ENCODE results near the gene TP73.

DNA sequence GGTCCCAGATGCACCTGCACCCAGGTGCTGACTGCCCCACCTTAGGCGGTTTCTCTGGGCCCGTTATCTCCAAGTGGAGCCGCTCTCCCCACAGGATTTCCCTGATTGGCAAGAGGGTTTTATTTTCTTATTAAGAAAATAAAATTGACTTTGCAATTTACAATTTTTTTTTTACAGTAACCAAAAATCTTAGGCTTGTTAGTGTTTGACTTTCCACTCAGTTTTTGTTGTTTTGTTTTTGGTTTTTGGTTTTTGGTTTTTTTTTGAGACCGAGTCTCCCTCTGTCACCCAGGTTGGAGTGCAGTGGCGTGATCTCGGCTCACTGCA lies 95.2 kb downstream of the TP73 start:
- TF ChIP-seq, protein P1, sequence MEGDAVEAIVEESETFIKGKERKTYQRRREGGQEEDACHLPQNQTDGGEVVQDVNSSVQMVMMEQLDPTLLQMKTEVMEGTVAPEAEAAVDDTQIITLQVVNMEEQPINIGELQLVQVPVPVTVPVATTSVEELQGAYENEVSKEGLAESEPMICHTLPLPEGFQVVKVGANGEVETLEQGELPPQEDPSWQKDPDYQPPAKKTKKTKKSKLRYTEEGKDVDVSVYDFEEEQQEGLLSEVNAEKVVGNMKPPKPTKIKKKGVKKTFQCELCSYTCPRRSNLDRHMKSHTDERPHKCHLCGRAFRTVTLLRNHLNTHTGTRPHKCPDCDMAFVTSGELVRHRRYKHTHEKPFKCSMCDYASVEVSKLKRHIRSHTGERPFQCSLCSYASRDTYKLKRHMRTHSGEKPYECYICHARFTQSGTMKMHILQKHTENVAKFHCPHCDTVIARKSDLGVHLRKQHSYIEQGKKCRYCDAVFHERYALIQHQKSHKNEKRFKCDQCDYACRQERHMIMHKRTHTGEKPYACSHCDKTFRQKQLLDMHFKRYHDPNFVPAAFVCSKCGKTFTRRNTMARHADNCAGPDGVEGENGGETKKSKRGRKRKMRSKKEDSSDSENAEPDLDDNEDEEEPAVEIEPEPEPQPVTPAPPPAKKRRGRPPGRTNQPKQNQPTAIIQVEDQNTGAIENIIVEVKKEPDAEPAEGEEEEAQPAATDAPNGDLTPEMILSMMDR (IDR thresholded peaks at IDR 0.05), result no peak
- TF ChIP-seq POLR2A (IDR thresholded peaks at IDR 0.05), result no peak
